ENCODE data around the gene LSS. TPM values are rescaled to one million over a fixed set of nuclear protein-coding genes. Genes with fewer than 3 reads are reported as not detected.
"Not testable (repeated sequence)": the region's sequence is repeated elsewhere in the genome, so short reads cannot be mapped to it uniquely, and the experiment has no call there.

Gene LSS
- total RNA-seq, 6 donors from 2014 or later = 71.7 to 266 (median 135) TPM

GRCh38 chr21:46205166-46205565, 23.4 kb downstream of the LSS start:
- ATAC-seq (ENCODE audit: low FRiP score in 2 of 2) = no peak
- TF ChIP-seq POLR2A (IDR thresholded peaks at IDR 0.05) (no peak), CTCF (IDR thresholded peaks at IDR 0.05) (no peak), EP300 (IDR thresholded peaks at IDR 0.05) (no peak), POLR2AphosphoS5 (IDR thresholded peaks at IDR 0.05) (no peak)
- no peaks in the 10 kb centered on the region for H3K27me3 ChIP-seq
- WGBS, 2 donors = 85 to 89% methylated on average over 17 to 18 of the region's 18 CpGs
- H3K4me3 ChIP-seq = no peak overlapping the region
- H3K9me3 ChIP-seq = no peaks in the 10 kb centered on the region
- H3K4me1 ChIP-seq = peaks cover 0 to 3% (median 0%) of the 10 kb centered on the region in 4 donors
- H3K27ac ChIP-seq = peak overlapping the region in 1 of 4 donors; percentile 7
- peak in 1 of 2 donors; percentile 65 for DNase-seq
- peaks cover 50 to 83% (median 66%) of the 10 kb centered on the region in 4 donors for H3K36me3 ChIP-seq

- Histone ChIP-seq H3K27ac (peak overlapping the region in 3 of 4 donors; percentile 55 to 71 (median 64)), H3K36me3 (peaks cover 37 to 81% (median 55%) of the 10 kb centered on the region in 4 donors), H3K4me1 (peaks cover 0 to 3% (median 0%) of the 10 kb centered on the region in 4 donors), H3K9me3 (no peaks in the 10 kb centered on the region), H3K4me3 (no peak overlapping the region), H3K27me3 (no peaks in the 10 kb centered on the region)
- ATAC-seq (ENCODE audit: low FRiP score in 2 of 2) (no peak), DNase-seq (no peak)
- TF ChIP-seq EP300 (IDR thresholded peaks at IDR 0.05) = no peak
- TF ChIP-seq POLR2AphosphoS5 (IDR thresholded peaks at IDR 0.05) = no peak
- TF ChIP-seq POLR2A (IDR thresholded peaks at IDR 0.05) = no peak
- TF ChIP-seq CTCF (IDR thresholded peaks at IDR 0.05) = no peak
- WGBS, 2 donors = 94 to 98% methylated on average over 8 of the region's 8 CpGs
These were observed 25.4 kb downstream of the LSS start for GRCh38 chr21:46203203-46203600.

- peak in 3 of 4 donors; percentile 27 to 57 (median 56) for TF ChIP-seq EP300 (IDR thresholded peaks at IDR 0.05)
- no peak for TF ChIP-seq CTCF (IDR thresholded peaks at IDR 0.05)
- TF ChIP-seq POLR2AphosphoS5 (IDR thresholded peaks at IDR 0.05) = peak; percentile 44 to 50
- TF ChIP-seq POLR2A (IDR thresholded peaks at IDR 0.05) = no peak
- ATAC-seq (ENCODE audit: low FRiP score in 2 of 2) (no peak), DNase-seq (no peak)
- no peaks in the 10 kb centered on the region for H3K27me3 ChIP-seq
- WGBS, 2 donors = 89 to 93% methylated on average over 5 to 6 of the region's 6 CpGs
- H3K27ac ChIP-seq = peak overlapping the region in 3 of 4 donors; percentile 55 to 71 (median 64)
- peaks cover 34 to 81% (median 53%) of the 10 kb centered on the region in 4 donors for H3K36me3 ChIP-seq
- H3K9me3 ChIP-seq = no peaks in the 10 kb centered on the region
- no peak overlapping the region for H3K4me3 ChIP-seq
- peaks cover 0 to 3% (median 0%) of the 10 kb centered on the region in 4 donors for H3K4me1 ChIP-seq
These were observed 25.9 kb downstream of the LSS start for GRCh38 chr21:46202592-46203202.

- not testable (repeated sequence) for H3K9me3 ChIP-seq; H3K4me3 ChIP-seq; H3K4me1 ChIP-seq; ATAC-seq (ENCODE audit: low FRiP score in 2 of 2); H3K27me3 ChIP-seq; H3K27ac ChIP-seq
- peak in 1 of 2 donors; percentile 3 for DNase-seq
- WGBS, 2 donors = 70 to 78% methylated on average over 1 to 2 of the region's 8 CpGs
- H3K36me3 ChIP-seq = peaks cover 22 to 81% (median 50%) of the 10 kb centered on the region in 4 donors
These were observed 27.4 kb downstream of the LSS start for GRCh38 chr21:46200877-46201803.
